SU-DHL-6 (cell line): ENCODE data around the gene SOSTDC1.

Experiments
- H2AFZ ChIP-seq: fragments of 200-600 bp; sonication (generic); 2 replicates; pipeline ENCODE4 v1.6.1; 2014; ENCODE audit warnings: low read depth, mild to moderate bottlenecking, moderate library complexity, mixed read lengths, antibody characterized with exemption, low read length; ENCODE audit not compliant: severe bottlenecking
- H3F3A ChIP-seq: fragments of 200-600 bp; shearing (Covaris generic); 2 replicates; pipeline ENCODE4 v1.6.0; 2016; ENCODE audit warnings: antibody characterized with exemption, mild to moderate bottlenecking; ENCODE audit not compliant: insufficient read depth
- H3K27ac ChIP-seq: fragments of 200-600 bp; sonication (generic); 2 replicates; pipeline ENCODE4 v1.5.1; 2016; ENCODE audit warnings: low read depth, mild to moderate bottlenecking, low read length, moderate library complexity, mixed read lengths
- H3K27me3 ChIP-seq: fragments of 200-600 bp; sonication (generic), shearing (Covaris generic); 2 replicates; pipeline ENCODE4 v1.6.0; 2014; ENCODE audit warnings: mild to moderate bottlenecking, low read length
- H3K36me3 ChIP-seq: fragments of 200-600 bp; sonication (generic); 2 replicates; pipeline ENCODE4 v1.6.1; 2014; ENCODE audit warnings: mild to moderate bottlenecking, low read length, mixed read lengths
- H3K4me2 ChIP-seq: fragments of 300-600, 200-600 bp; shearing (Covaris generic), sonication (generic); 2 replicates; pipeline ENCODE4 v1.6.0; 2014; ENCODE audit warnings: low read length, low read depth, mild to moderate bottlenecking; ENCODE audit not compliant: poor library complexity, severe bottlenecking
- H3K4me3 ChIP-seq: fragments of 200-600 bp; sonication (generic); 2 replicates; pipeline ENCODE4 v1.5.1; 2014; ENCODE audit warnings: antibody characterized with exemption, low read length, mild to moderate bottlenecking, mixed read lengths; ENCODE audit not compliant: insufficient read depth, poor library complexity, severe bottlenecking
- H3K79me2 ChIP-seq: fragments of 200-600 bp; sonication (generic); 2 replicates; pipeline ENCODE4 v1.6.1; 2014; ENCODE audit warnings: mild to moderate bottlenecking, low read length, moderate library complexity; ENCODE audit not compliant: insufficient read depth
- H3K9ac ChIP-seq: fragments of 200-600 bp; sonication (generic); 2 replicates; pipeline ENCODE4 v1.7.0; 2014; ENCODE audit warnings: mild to moderate bottlenecking, low read length
- H3K9me2 ChIP-seq: fragments of 200-600 bp; sonication (generic); replicated peaks from 2 replicates; pipeline ENCODE4 v1.6.1; 2014; ENCODE audit warnings: low read length; ENCODE audit not compliant: insufficient read depth
- H3K9me3 ChIP-seq: fragments of 200-600 bp; sonication (generic); 2 replicates; pipeline ENCODE4 v1.6.1; 2014; ENCODE audit warnings: low read length, mixed read lengths; ENCODE audit not compliant: insufficient read depth
- H4K20me1 ChIP-seq: fragments of 200-600 bp; sonication (generic); 2 replicates; pipeline ENCODE4 v1.6.1; 2014; ENCODE audit warnings: low read depth, mild to moderate bottlenecking, antibody characterized with exemption, low read length, moderate library complexity, mixed read lengths
- CTCF ChIP-seq: fragments of 200-600 bp; sonication (generic); IDR thresholded peaks from one replicate; pipeline ENCODE4 v1.5.1; 2017; ENCODE audit warnings: antibody characterized with exemption, mild to moderate bottlenecking, low read length, moderate library complexity; ENCODE audit not compliant: insufficient read depth, poor library complexity, severe bottlenecking
- EZH2phosphoT487 ChIP-seq: fragments of 200-600 bp; sonication (generic), shearing (Covaris generic); conservative IDR thresholded peaks from 2 replicates; pipeline ENCODE4 v1.6.1; 2018; ENCODE audit warnings: mild to moderate bottlenecking, antibody characterized with exemption, low read length, moderate library complexity, mixed read lengths

The SOSTDC1 gene

GRCh38 chr7:16465469-16466361, at the start of gene SOSTDC1:
SOSTDC1 (minus strand) TSS chr7:16465738; CDS start chr7:16465668, 70 bp downstream.
- Histone ChIP-seq H3K27ac (no peak within 1 kb of the TSS), H3K9ac (no peak within 1 kb of the TSS), H3K4me3 (no peak within 1 kb of the TSS)

GRCh38 chr7:16514729-16515128, 49.2 kb upstream of the SOSTDC1 start:
- no peak overlapping the region for H2AFZ ChIP-seq
- H3F3A ChIP-seq: no peaks in the 10 kb centered on the region
- TF ChIP-seq CTCF: no peak
- TF ChIP-seq EZH2phosphoT487: no peak
- no peak overlapping the region for H3K4me3 ChIP-seq
- H4K20me1 ChIP-seq: no peaks in the 10 kb centered on the region
- no peak overlapping the region for H3K27ac ChIP-seq
- no peaks in the 10 kb centered on the region for H3K9me2 ChIP-seq
- no peak overlapping the region for H3K9ac ChIP-seq
- H3K4me2 ChIP-seq: no peak overlapping the region
- no peaks in the 10 kb centered on the region for H3K36me3 ChIP-seq
- H3K79me2 ChIP-seq: no peaks in the 10 kb centered on the region
- H3K9me3 ChIP-seq: no peaks in the 10 kb centered on the region
- H3K27me3 ChIP-seq: no peaks in the 10 kb centered on the region

More at GRCh38 chr7:16465469-16466361, at the start of gene SOSTDC1:
- H2AFZ ChIP-seq: no peak within 1 kb of the TSS
- no peaks in the 10 kb centered on the region for H3F3A ChIP-seq
- no peaks in the 10 kb centered on the region for H3K36me3 ChIP-seq
- TF ChIP-seq CTCF (no peak), EZH2phosphoT487 (no peak)
- H3K79me2 ChIP-seq: no peaks in the 10 kb centered on the region
- no peaks in the 10 kb centered on the region for H3K9me3 ChIP-seq
- H4K20me1 ChIP-seq: no peaks in the 10 kb centered on the region
- H3K4me2 ChIP-seq: no peak within 1 kb of the TSS
- H3K27me3 ChIP-seq: no peaks in the 10 kb centered on the region
- H3K9me2 ChIP-seq: no peaks in the 10 kb centered on the region

GRCh38 chr7:16514271-16514670, 48.7 kb upstream of the SOSTDC1 start:
- no peaks in the 10 kb centered on the region for H3K9me3 ChIP-seq
- no peaks in the 10 kb centered on the region for H4K20me1 ChIP-seq
- H3K27ac ChIP-seq: no peak overlapping the region
- H3K27me3 ChIP-seq: no peaks in the 10 kb centered on the region
- no peaks in the 10 kb centered on the region for H3K36me3 ChIP-seq
- no peak overlapping the region for H3K4me2 ChIP-seq
- H3K9me2 ChIP-seq: no peaks in the 10 kb centered on the region
- no peak overlapping the region for H3K4me3 ChIP-seq
- H3K9ac ChIP-seq: no peak overlapping the region
- no peaks in the 10 kb centered on the region for H3F3A ChIP-seq
- H2AFZ ChIP-seq: no peak overlapping the region
- TF ChIP-seq CTCF: no peak
- H3K79me2 ChIP-seq: no peaks in the 10 kb centered on the region
